CD14-positive monocyte (primary cell): ENCODE measurements around the gene TMEM247. TPM values are rescaled to one million over a fixed set of nuclear protein-coding genes. Genes with fewer than 3 reads are reported as not detected.

Experiments used
- DNase-seq, 3 donors: peaks; one replicate each; pipeline ENCODE4 v3.0.0-alpha.2; 2011 to 2022
- H2AFZ ChIP-seq: 2 replicates; pipeline ENCODE4 v1.6.0; 2012; ENCODE audit warnings: mild to moderate bottlenecking, low read depth, low read length, inconsistent platforms; ENCODE audit not compliant: insufficient read depth, poor library complexity, severe bottlenecking
- H3K27ac ChIP-seq, 2 donors: 1 replicate in 1 of 2; 2 replicates in 1 of 2; pipeline ENCODE4 v1.5.1; 2012 to 2013; ENCODE audit warnings: low read length in 2 of 2, control low read depth in 1 of 2, inconsistent platforms in 1 of 2, low read depth in 1 of 2, mild to moderate bottlenecking in 1 of 2
- H3K27me3 ChIP-seq, 2 donors: one replicate each; pipeline versions ENCODE4 v1.6.0 to v1.6.1; 2011 to 2013; ENCODE audit warnings: low read length in 2 of 2; ENCODE audit not compliant: control insufficient read depth in 2 of 2, insufficient read depth in 2 of 2
- H3K36me3 ChIP-seq, 2 donors: replicated peaks in 1 of 2; 1 replicate in 1 of 2; 2 replicates in 1 of 2; pipeline versions ENCODE4 v1.5.1 to v1.6.1; 2012 to 2013; ENCODE audit warnings: low read length in 2 of 2, control low read depth in 1 of 2, inconsistent platforms in 1 of 2, mild to moderate bottlenecking in 1 of 2; ENCODE audit not compliant: insufficient read depth in 2 of 2, control insufficient read depth in 1 of 2
- H3K4me1 ChIP-seq, 2 donors: 1 replicate in 1 of 2; 2 replicates in 1 of 2; pipeline versions ENCODE4 v1.5.1 to v1.6.1; 2012 to 2013; ENCODE audit warnings: low read length in 2 of 2, control low read depth in 1 of 2, inconsistent platforms in 1 of 2, mild to moderate bottlenecking in 1 of 2, moderate library complexity in 1 of 2; ENCODE audit not compliant: insufficient read depth in 2 of 2, control insufficient read depth in 1 of 2
- H3K4me2 ChIP-seq: replicated peaks from 2 replicates; pipeline ENCODE3; 2012; ENCODE audit warnings: low read length, moderate library complexity, mild to moderate bottlenecking; ENCODE audit not compliant: poor library complexity, severe bottlenecking; ENCODE audit errors: extremely low read depth
- H3K4me3 ChIP-seq, 3 experiments: fragments of 200-600 bp in 1 of 3; sonication (generic) in 1 of 3; replicated peaks in 1 of 3; 1 replicate in 2 of 3; 2 replicates in 1 of 3; pipeline ENCODE4 v1.5.1; 2011 to 2013; ENCODE audit warnings: low read length in 3 of 3, mild to moderate bottlenecking in 3 of 3, control low read depth in 2 of 3, low read depth in 2 of 3, inconsistent platforms in 1 of 3, moderate library complexity in 1 of 3
- H3K79me2 ChIP-seq: 2 replicates; pipeline ENCODE4 v1.6.0; 2012; ENCODE audit warnings: mild to moderate bottlenecking, control low read depth, inconsistent platforms, low read length, moderate library complexity; ENCODE audit not compliant: insufficient read depth
- H3K9ac ChIP-seq: 2 replicates; pipeline ENCODE4 v1.6.0; 2017; ENCODE audit warnings: low read length, mild to moderate bottlenecking; ENCODE audit not compliant: insufficient read depth, poor library complexity, severe bottlenecking
- H3K9me3 ChIP-seq, 2 donors: replicated peaks in 1 of 2; 1 replicate in 1 of 2; 2 replicates in 1 of 2; pipeline versions ENCODE4 v1.5.1 to v1.6.1; 2012 to 2013; ENCODE audit warnings: low read length in 2 of 2, control low read depth in 1 of 2; ENCODE audit not compliant: control insufficient read depth in 1 of 2, insufficient read depth in 1 of 2
- H4K20me1 ChIP-seq: 2 replicates; pipeline ENCODE4 v1.6.0; 2012; ENCODE audit warnings: mild to moderate bottlenecking, low read length, control low read depth, moderate library complexity; ENCODE audit not compliant: insufficient read depth
- H3K27ac Mint-ChIP-seq, 7 donors: one replicate each; pipeline ENCODE4 v1.8.0; 2020; ENCODE audit warnings: mild to moderate bottlenecking in 7 of 7, mixed read lengths in 7 of 7, moderate library complexity in 6 of 7, inconsistent platforms in 2 of 7
- H3K27me3 Mint-ChIP-seq, 3 donors: one replicate each; pipeline ENCODE4 v1.8.0; 2021 to 2022; ENCODE audit warnings: low read depth in 3 of 3, mild to moderate bottlenecking in 3 of 3, mixed read lengths in 3 of 3, moderate library complexity in 3 of 3, inconsistent platforms in 1 of 3
- H3K36me3 Mint-ChIP-seq, 2 donors: one replicate each; pipeline ENCODE4 v1.8.0; 2020; ENCODE audit warnings: mixed read lengths in 2 of 2, inconsistent platforms in 1 of 2, mild to moderate bottlenecking in 1 of 2
- H3K4me1 Mint-ChIP-seq: one replicate; pipeline ENCODE4 v1.8.0; 2020; ENCODE audit warnings: mild to moderate bottlenecking, mixed read lengths
- H3K4me3 Mint-ChIP-seq, 2 donors: one replicate each; pipeline ENCODE4 v1.8.0; 2020; ENCODE audit warnings: mild to moderate bottlenecking in 2 of 2, mixed read lengths in 2 of 2, moderate library complexity in 1 of 2
- H3K9me3 Mint-ChIP-seq, 7 donors: one replicate each; pipeline ENCODE4 v1.8.0; 2020 to 2022; ENCODE audit warnings: mixed read lengths in 7 of 7, mild to moderate bottlenecking in 6 of 7, moderate library complexity in 6 of 7, inconsistent platforms in 2 of 7
- CTCF ChIP-seq: fragments of 200-600 bp; IDR thresholded peaks from one replicate; pipeline ENCODE4 v1.8.0; 2022; ENCODE audit warnings: antibody characterized with exemption, mild to moderate bottlenecking
- WGBS: methylation state at CpG from one replicate; pipeline ENCODE4 v1.1.5; 2013; ENCODE audit warnings: missing lambda C conversion rate; ENCODE audit not compliant: insufficient coverage; 5-methylcytosine and 5-hydroxymethylcytosine counted together
- intact Hi-C, 2 donors: fragments of 100-400 bp; cut with micrococcal nuclease; formaldehyde crosslinking; loops; one replicate each; pipeline versions ENCODE4 v1.15.0 to v1.15.1; 2023
- polyA plus RNA-seq, 3 donors: library from polyadenylated mRNA; depleted of rRNA in 1 of 3; unstranded in 2 of 3; stranded (reverse) in 1 of 3; fragments of 300-500 nt in 2 of 3; fragments of >200 nt in 1 of 3; fragmentation: Illumina TruSeq in 2 of 3; gene quantifications; 1 replicate in 2 of 3; 2 replicates in 1 of 3; pipeline ENCODE4 v1.2.3, GENCODE V29; 2012 to 2021

The TMEM247 gene
- polyA plus RNA-seq, 3 donors = not detected

GRCh38 chr2:46480562-46480961 is 1.2 kb downstream of the TMEM247 start:
- no peak overlapping the region for H3K4me2 ChIP-seq
- H3K4me1 ChIP-seq = no peaks in the 10 kb centered on the region
- no peak overlapping the region for H2AFZ ChIP-seq
- no peaks in the 10 kb centered on the region for H3K36me3 Mint-ChIP-seq
- no peak for DNase-seq
- H3K27me3 ChIP-seq = no peaks in the 10 kb centered on the region
- H3K27me3 Mint-ChIP-seq = peaks cover 1 to 9% (median 3%) of the 10 kb centered on the region in 3 donors
- no peaks in the 10 kb centered on the region for H4K20me1 ChIP-seq
- H3K36me3 ChIP-seq = no peaks in the 10 kb centered on the region
- 97% methylated on average over 24 of the region's 24 CpGs for WGBS
- H3K9ac ChIP-seq = no peak overlapping the region
- H3K79me2 ChIP-seq = no peaks in the 10 kb centered on the region
- H3K4me3 Mint-ChIP-seq = no peak overlapping the region
- no peak overlapping the region for H3K27ac ChIP-seq
- no peak for TF ChIP-seq CTCF
- H3K4me3 ChIP-seq = no peak overlapping the region
- intact Hi-C loops = no loop called here
- H3K4me1 Mint-ChIP-seq = no peaks in the 10 kb centered on the region
- peak overlapping the region in 2 of 7 donors; percentile 15 to 59 for H3K27ac Mint-ChIP-seq
- peaks cover 0 to 10% (median 0%) of the 10 kb centered on the region in 7 donors for H3K9me3 Mint-ChIP-seq
- no peaks in the 10 kb centered on the region for H3K9me3 ChIP-seq

- intact Hi-C loops = no loop called here
- no peak overlapping the region for H3K4me3 ChIP-seq
- no peaks in the 10 kb centered on the region for H3K27me3 ChIP-seq
- H3K27me3 Mint-ChIP-seq = peaks cover 1 to 7% (median 2%) of the 10 kb centered on the region in 3 donors
- no peaks in the 10 kb centered on the region for H3K4me1 Mint-ChIP-seq
- H3K9me3 Mint-ChIP-seq = peaks cover 0 to 6% (median 0%) of the 10 kb centered on the region in 7 donors
- no peak overlapping the region for H2AFZ ChIP-seq
- no peaks in the 10 kb centered on the region for H4K20me1 ChIP-seq
- no peak for TF ChIP-seq CTCF
- H3K4me1 ChIP-seq = no peaks in the 10 kb centered on the region
- H3K79me2 ChIP-seq = no peaks in the 10 kb centered on the region
- DNase-seq = no peak
- no peak overlapping the region for H3K4me3 Mint-ChIP-seq
- 100% methylated on average over 1 of the region's 6 CpGs for WGBS
- H3K4me2 ChIP-seq = no peak overlapping the region
- H3K9me3 ChIP-seq = no peaks in the 10 kb centered on the region
- H3K27ac ChIP-seq = no peak overlapping the region
- no peak overlapping the region for H3K9ac ChIP-seq
- no peak overlapping the region for H3K27ac Mint-ChIP-seq
- H3K36me3 Mint-ChIP-seq = no peaks in the 10 kb centered on the region
- no peaks in the 10 kb centered on the region for H3K36me3 ChIP-seq
These were observed 2.1 kb downstream of the TMEM247 start for GRCh38 chr2:46481198-46482193.
